Measurements from ENCODE around the gene TCEANC2.

TCEANC2 gene

DNA sequence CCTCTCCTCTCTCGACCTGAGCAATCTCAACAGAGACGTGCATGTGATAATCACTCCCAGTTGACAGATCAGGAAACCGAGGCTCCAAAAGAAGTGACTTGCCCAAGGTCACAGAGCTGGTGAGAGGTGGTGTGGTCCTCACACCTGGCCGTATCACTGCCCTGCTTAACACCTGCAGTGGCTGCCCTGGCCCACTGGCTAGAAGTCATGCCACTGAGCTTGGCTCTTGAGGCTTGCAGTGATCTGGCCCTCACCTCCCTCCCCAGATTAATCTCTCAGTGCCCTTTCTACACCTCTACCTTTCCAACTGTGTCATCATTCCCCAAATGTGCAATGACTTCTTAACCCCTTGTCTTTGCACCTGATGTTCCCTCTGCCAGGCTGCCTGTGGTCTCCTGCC lies 60.6 kb downstream of the TCEANC2 start:
- no peak for DNase-seq (ENCODE audit: low read depth)
- TF ChIP-seq, protein P1, sequence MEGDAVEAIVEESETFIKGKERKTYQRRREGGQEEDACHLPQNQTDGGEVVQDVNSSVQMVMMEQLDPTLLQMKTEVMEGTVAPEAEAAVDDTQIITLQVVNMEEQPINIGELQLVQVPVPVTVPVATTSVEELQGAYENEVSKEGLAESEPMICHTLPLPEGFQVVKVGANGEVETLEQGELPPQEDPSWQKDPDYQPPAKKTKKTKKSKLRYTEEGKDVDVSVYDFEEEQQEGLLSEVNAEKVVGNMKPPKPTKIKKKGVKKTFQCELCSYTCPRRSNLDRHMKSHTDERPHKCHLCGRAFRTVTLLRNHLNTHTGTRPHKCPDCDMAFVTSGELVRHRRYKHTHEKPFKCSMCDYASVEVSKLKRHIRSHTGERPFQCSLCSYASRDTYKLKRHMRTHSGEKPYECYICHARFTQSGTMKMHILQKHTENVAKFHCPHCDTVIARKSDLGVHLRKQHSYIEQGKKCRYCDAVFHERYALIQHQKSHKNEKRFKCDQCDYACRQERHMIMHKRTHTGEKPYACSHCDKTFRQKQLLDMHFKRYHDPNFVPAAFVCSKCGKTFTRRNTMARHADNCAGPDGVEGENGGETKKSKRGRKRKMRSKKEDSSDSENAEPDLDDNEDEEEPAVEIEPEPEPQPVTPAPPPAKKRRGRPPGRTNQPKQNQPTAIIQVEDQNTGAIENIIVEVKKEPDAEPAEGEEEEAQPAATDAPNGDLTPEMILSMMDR (IDR thresholded peaks at IDR 0.05; ENCODE audit: insufficient read depth, low read depth, low read length, missing control alignments), result no peak
- no peak overlapping the region for H3K4me3 ChIP-seq (ENCODE audit: low read depth, low read length)

DNA sequence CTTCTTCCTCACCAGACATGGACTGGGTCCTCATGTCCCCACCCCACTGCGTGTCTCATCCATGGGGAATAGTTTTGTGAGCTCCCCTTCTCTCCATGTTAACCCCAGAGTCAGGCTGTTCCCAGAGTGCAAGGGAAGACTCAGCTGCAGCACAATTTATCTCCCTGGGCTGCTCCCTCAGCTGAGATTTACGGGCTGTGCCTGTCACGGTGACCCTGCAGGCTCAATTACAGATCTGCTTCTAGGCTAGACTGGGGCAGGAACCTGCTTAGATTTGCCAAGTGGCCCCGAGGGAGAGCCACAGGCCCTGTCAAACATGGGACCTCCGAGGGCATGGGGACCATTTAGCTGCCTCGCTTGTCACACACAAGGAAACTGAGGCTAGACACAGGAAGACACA lies 61.5 kb downstream of the TCEANC2 start:
- TF ChIP-seq, protein P1 (IDR thresholded peaks at IDR 0.05; ENCODE audit: insufficient read depth, low read depth, low read length, missing control alignments), result no peak
- no peak overlapping the region for H3K4me3 ChIP-seq (ENCODE audit: low read depth, low read length)

DNA sequence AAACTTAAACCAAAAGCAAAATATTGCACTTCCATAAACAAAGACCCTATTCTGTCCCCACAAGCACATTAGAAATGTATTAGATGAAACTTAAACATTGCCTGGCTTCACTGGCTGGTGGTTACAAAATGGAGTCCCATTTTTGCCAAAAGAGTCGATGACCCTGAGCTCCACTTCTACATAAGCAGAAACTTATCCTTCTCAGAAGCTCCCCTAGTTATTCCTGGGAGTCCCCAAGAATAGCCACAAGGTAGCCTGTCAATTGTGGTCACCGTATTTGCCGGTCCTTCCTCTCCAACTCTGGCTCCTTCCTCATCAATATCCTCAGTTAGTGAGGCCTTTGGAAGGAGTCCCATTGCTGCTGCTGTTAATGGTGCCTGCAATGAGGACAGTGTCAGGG lies 62.1 kb downstream of the TCEANC2 start:
- DNase-seq (ENCODE audit: low read depth), result no peak
- no peak overlapping the region for H3K4me3 ChIP-seq (ENCODE audit: low read depth, low read length)
- TF ChIP-seq, protein P1 (IDR thresholded peaks at IDR 0.05; ENCODE audit: insufficient read depth, low read depth, low read length, missing control alignments), result no peak

More for the DNA sequence above, 61.5 kb downstream of the TCEANC2 start:
- no peak for DNase-seq (ENCODE audit: low read depth)

DNA sequence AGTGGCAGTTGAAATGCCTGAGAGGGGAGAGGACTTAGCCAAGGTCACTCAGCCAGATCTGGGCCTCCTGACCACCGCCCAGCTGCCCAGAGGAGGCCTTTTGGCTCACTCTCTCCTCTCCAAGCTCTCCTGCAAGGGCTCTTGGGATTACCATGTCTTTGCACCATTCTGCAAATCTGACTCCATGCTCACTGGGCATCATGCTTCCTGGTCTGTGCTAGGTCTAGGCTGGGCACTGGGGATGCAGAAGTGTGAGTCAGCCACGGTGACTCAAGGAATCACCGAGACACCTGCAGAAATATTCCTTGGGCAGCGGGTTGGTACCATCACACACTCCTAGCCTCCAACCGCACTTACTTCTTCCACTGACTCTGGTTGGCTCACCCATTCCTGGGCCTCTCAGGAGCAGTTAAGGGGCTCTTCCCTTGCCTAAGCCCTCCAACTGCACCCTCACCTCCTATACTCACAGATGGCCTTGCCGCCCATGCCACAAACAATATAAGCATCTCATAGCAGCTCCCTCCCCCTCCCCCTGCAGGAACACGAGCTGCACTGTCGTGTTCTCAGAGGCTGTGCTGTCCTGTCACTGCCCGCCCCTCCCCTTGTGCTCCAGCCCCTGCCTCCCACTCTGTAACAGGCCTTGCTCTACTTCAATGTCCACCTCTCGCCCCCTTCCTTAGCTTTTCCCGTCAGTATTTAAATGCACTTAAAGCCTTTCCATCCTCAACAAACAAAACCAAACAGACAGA lies 64.6 kb downstream of the TCEANC2 start:
- no peak for DNase-seq (ENCODE audit: low read depth)
- TF ChIP-seq, protein P1 (IDR thresholded peaks at IDR 0.05; ENCODE audit: insufficient read depth, low read depth, low read length, missing control alignments), result no peak
- no peak overlapping the region for H3K4me3 ChIP-seq (ENCODE audit: low read depth, low read length)

DNA sequence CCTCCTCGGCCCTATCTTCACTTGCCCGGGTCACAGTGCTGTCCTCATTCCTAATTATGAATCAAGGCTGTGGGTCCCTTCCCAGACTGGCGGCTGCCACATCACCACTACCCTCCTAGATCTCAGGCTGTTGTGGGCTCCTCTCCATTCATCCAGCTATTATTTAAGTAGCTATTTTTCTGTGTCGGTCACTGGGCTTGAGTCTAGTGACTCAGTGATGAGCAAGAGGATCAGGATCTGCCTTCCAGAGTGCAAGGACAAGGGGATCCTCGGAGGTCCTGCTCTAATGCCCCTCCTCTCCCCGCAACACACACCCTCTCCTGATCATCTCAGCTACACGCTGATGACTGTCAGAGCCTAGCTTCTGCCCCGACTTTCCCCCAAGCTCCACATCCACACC lies 65.3 kb downstream of the TCEANC2 start:
- TF ChIP-seq, protein P1 (IDR thresholded peaks at IDR 0.05; ENCODE audit: insufficient read depth, low read depth, low read length, missing control alignments), result no peak
- H3K4me3 ChIP-seq (ENCODE audit: low read depth, low read length), result no peak overlapping the region
- DNase-seq (ENCODE audit: low read depth), result no peak

- TF ChIP-seq, protein P1 (IDR thresholded peaks at IDR 0.05; ENCODE audit: insufficient read depth, low read depth, low read length, missing control alignments), result no peak
Measured at GRCh38 chr1:54120018-54120697, 66.8 kb downstream of the TCEANC2 start.

More at GRCh38 chr1:54120018-54120697, 66.8 kb downstream of the TCEANC2 start:
- DNase-seq (ENCODE audit: low read depth), result no peak
- H3K4me3 ChIP-seq (ENCODE audit: low read depth, low read length), result no peak overlapping the region

Measured in GM12865 (cell line).